Osteoblast (primary cell): Measurements from ENCODE around the gene CNGA1. TPM values are rescaled to one million over a fixed set of nuclear protein-coding genes. Genes with fewer than 3 reads are reported as not detected.
"Not testable (repeated sequence)": the region's sequence is repeated elsewhere in the genome, so short reads cannot be mapped to it uniquely, and the experiment has no call there.

Experiments used
- DNase-seq: peaks from one replicate; pipeline ENCODE4 v3.0.0; 2011; ENCODE audit warnings: low spot score, mixed read lengths; ENCODE audit not compliant: insufficient read length; ENCODE audit errors: missing footprints
- H2AFZ ChIP-seq: 2 replicates; pipeline ENCODE4 v1.6.0; 2011; ENCODE audit warnings: mild to moderate bottlenecking, low read length
- H3K27ac ChIP-seq: 2 replicates; pipeline ENCODE4 v1.5.1; 2011; ENCODE audit warnings: mild to moderate bottlenecking, low read depth, low read length, moderate library complexity
- H3K27me3 ChIP-seq: 2 replicates; pipeline ENCODE4 v1.6.0; 2012; ENCODE audit warnings: mild to moderate bottlenecking, control low read depth, inconsistent platforms, low read length, moderate library complexity; ENCODE audit not compliant: insufficient read depth
- H3K36me3 ChIP-seq: 2 replicates; pipeline ENCODE4 v1.5.1; 2011; ENCODE audit warnings: mild to moderate bottlenecking, low read length, control low read depth, moderate library complexity; ENCODE audit not compliant: insufficient read depth
- H3K4me1 ChIP-seq: 2 replicates; pipeline ENCODE4 v1.5.1; 2011; ENCODE audit warnings: mild to moderate bottlenecking, low read length, control low read depth, moderate library complexity; ENCODE audit not compliant: insufficient read depth
- H3K4me2 ChIP-seq: 2 replicates; pipeline ENCODE4 v1.6.0; 2011; ENCODE audit warnings: mild to moderate bottlenecking, low read length; ENCODE audit not compliant: insufficient read depth
- H3K4me3 ChIP-seq: fragments of 200-600 bp; sonication (generic); 3 replicates; pipeline ENCODE4 v1.5.1; 2012; ENCODE audit warnings: mild to moderate bottlenecking, low read length, inconsistent platforms; ENCODE audit not compliant: insufficient read depth
- H3K79me2 ChIP-seq: 2 replicates; pipeline ENCODE4 v1.6.0; 2012; ENCODE audit warnings: mild to moderate bottlenecking, low read length, control low read depth, inconsistent platforms; ENCODE audit not compliant: insufficient read depth
- H3K9me3 ChIP-seq: 2 replicates; pipeline ENCODE4 v1.5.1; 2011; ENCODE audit warnings: low read depth, low read length, control low read depth
- H4K20me1 ChIP-seq: 2 replicates; pipeline ENCODE4 v1.6.0; 2012; ENCODE audit warnings: mild to moderate bottlenecking, low read length, control low read depth; ENCODE audit not compliant: insufficient read depth
- total RNA-seq: library from RNA; depleted of rRNA; stranded (reverse); fragments of >200 nt; gene quantifications from 2 replicates; pipeline ENCODE4 v1.2.3, GENCODE V29; 2012
- TF ChIP-seq, protein P1 (sequence below): IDR thresholded peaks from 2 replicates; pipeline ENCODE4 v1.5.1; 2011; ENCODE audit warnings: mild to moderate bottlenecking, low read depth, low read length, moderate library complexity; ENCODE audit errors: extremely low read depth

The CNGA1 gene
- total RNA-seq, 1 donor: not detected

DNA sequence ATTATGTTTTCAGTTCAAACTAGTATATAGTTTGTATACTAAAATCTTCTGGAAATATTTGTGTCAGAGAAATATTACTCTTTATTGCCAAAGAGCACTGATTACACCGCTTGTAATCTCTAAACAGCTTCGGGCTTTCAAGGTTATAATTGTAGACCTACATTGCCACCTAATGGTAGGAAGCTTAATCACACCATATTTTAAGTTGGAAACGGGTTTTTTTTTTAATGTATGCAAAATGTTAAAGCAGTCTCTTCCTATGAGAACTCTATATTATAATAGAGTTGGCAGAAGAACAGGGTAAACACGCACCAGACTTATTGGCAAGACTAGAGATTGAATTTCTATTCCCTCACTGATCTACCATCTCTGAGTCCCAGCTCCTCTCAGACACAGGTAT lies 82.6 kb downstream of the CNGA1 start:
- no peaks in the 10 kb centered on the region for H4K20me1 ChIP-seq

GRCh38 chr4:47930971-47931804 lies 85.3 kb downstream of the CNGA1 start:
- no peaks in the 10 kb centered on the region for H3K9me3 ChIP-seq
- H3K79me2 ChIP-seq: no peaks in the 10 kb centered on the region
- H3K27me3 ChIP-seq: peaks cover 21% of the 10 kb centered on the region
- peak overlapping the region; percentile 35 for H3K4me3 ChIP-seq
- H3K36me3 ChIP-seq: no peaks in the 10 kb centered on the region
- H3K27ac ChIP-seq: no peak overlapping the region
- H3K4me2 ChIP-seq: peak overlapping the region; percentile 59
- DNase-seq: no peak
- TF ChIP-seq, protein P1, sequence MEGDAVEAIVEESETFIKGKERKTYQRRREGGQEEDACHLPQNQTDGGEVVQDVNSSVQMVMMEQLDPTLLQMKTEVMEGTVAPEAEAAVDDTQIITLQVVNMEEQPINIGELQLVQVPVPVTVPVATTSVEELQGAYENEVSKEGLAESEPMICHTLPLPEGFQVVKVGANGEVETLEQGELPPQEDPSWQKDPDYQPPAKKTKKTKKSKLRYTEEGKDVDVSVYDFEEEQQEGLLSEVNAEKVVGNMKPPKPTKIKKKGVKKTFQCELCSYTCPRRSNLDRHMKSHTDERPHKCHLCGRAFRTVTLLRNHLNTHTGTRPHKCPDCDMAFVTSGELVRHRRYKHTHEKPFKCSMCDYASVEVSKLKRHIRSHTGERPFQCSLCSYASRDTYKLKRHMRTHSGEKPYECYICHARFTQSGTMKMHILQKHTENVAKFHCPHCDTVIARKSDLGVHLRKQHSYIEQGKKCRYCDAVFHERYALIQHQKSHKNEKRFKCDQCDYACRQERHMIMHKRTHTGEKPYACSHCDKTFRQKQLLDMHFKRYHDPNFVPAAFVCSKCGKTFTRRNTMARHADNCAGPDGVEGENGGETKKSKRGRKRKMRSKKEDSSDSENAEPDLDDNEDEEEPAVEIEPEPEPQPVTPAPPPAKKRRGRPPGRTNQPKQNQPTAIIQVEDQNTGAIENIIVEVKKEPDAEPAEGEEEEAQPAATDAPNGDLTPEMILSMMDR: no peak
- no peaks in the 10 kb centered on the region for H4K20me1 ChIP-seq
- H3K4me1 ChIP-seq: peaks cover 12% of the 10 kb centered on the region
- peak overlapping the region; percentile 6 for H2AFZ ChIP-seq

More for the DNA sequence above, 82.6 kb downstream of the CNGA1 start:
- peaks cover 9% of the 10 kb centered on the region for H3K27me3 ChIP-seq
- H3K36me3 ChIP-seq: no peaks in the 10 kb centered on the region
- TF ChIP-seq, protein P1: peak; percentile 60
- no peak overlapping the region for H3K4me3 ChIP-seq
- H3K9me3 ChIP-seq: no peaks in the 10 kb centered on the region
- peaks cover 12% of the 10 kb centered on the region for H3K4me1 ChIP-seq
- H2AFZ ChIP-seq: no peak overlapping the region
- peak; percentile 44 for DNase-seq
- H3K4me2 ChIP-seq: no peak overlapping the region
- no peaks in the 10 kb centered on the region for H3K79me2 ChIP-seq
- no peak overlapping the region for H3K27ac ChIP-seq

GRCh38 chr4:47929682-47930201 lies 86.7 kb downstream of the CNGA1 start:
- H2AFZ ChIP-seq: no peak overlapping the region
- no peak overlapping the region for H3K4me3 ChIP-seq
- TF ChIP-seq, protein P1: no peak
- no peaks in the 10 kb centered on the region for H3K9me3 ChIP-seq
- no peak overlapping the region for H3K4me2 ChIP-seq
- peaks cover 12% of the 10 kb centered on the region for H3K4me1 ChIP-seq
- H3K79me2 ChIP-seq: no peaks in the 10 kb centered on the region
- H3K36me3 ChIP-seq: no peaks in the 10 kb centered on the region
- peaks cover 26% of the 10 kb centered on the region for H3K27me3 ChIP-seq
- DNase-seq: no peak
- H4K20me1 ChIP-seq: no peaks in the 10 kb centered on the region
- H3K27ac ChIP-seq: no peak overlapping the region

DNA sequence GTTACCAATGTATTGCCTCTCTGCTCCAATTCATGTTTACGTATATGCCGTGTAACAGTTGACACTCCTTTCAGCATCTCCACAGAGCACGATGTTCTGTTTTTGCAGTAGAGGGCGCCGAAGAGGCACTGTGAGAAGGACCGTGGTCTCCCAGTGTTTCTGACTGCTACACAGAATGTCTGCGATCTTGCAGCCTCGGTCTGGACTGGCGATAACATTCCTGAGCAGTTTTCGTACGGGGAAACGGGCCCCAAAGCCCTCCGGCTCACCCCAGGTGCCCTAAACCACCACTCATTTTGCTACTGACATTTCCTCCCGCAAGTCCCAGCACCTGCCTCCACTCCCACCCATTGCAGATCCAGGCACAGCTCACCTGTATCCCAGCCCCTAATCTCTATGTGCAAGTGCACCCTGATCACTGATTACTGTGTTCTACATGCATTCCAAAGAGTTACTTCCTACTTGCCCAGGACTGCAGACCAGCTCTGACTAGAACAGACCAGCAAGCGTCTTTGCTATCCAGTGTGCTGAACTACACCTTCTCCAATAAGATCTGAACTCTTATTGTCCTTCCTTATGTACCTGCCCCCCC lies 89.7 kb downstream of the CNGA1 start:
- peak overlapping the region; percentile 16 for H2AFZ ChIP-seq
- H3K4me3 ChIP-seq: peak overlapping the region; percentile 4
- TF ChIP-seq, protein P1: peak; percentile 72
- peak; percentile 66 for DNase-seq
- H3K79me2 ChIP-seq: no peaks in the 10 kb centered on the region
- no peak overlapping the region for H3K27ac ChIP-seq
- H4K20me1 ChIP-seq: no peaks in the 10 kb centered on the region
- peak overlapping the region; percentile 52 for H3K4me2 ChIP-seq
- H3K4me1 ChIP-seq: peaks cover 12% of the 10 kb centered on the region
- peaks cover 26% of the 10 kb centered on the region for H3K27me3 ChIP-seq
- no peaks in the 10 kb centered on the region for H3K36me3 ChIP-seq
- H3K9me3 ChIP-seq: no peaks in the 10 kb centered on the region

- not testable (repeated sequence) for DNase-seq, H2AFZ ChIP-seq, H3K9me3 ChIP-seq, H3K79me2 ChIP-seq, H3K27ac ChIP-seq, H3K4me3 ChIP-seq, H3K4me1 ChIP-seq, H3K4me2 ChIP-seq, H4K20me1 ChIP-seq, H3K36me3 ChIP-seq
- H3K27me3 ChIP-seq: peaks cover 12% of the 10 kb centered on the region
Observed at GRCh38 chr4:47923261-47923608, 93.2 kb downstream of the CNGA1 start.
